ENCODE measurements around the gene EFCAB7.

Gene EFCAB7, protein sequence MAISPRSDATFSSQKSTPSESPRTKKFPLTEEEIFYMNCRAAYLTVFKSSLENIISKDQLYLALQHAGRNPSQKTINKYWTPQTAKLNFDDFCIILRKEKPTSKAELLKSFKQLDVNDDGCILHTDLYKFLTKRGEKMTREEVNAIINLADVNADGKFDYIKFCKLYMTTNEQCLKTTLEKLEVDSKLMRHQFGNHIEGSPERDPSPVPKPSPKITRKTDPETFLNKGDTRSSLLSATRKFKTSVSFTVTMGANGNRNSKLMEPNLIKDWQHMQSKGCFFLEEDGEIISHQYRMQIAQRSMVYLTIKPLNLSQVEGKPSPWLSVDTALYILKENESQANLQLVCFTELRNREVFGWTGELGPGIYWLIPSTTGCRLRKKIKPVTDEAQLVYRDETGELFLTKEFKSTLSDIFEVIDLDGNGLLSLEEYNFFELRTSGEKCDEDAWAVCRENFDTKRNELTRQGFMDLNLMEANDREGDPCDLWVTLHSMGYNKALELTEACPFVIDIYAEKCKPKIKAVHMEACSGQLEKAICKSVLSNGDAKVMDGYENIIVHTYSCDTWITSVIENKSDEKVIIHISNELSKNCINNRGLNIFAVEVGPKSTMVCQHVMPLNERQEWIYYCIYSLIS

DNA sequence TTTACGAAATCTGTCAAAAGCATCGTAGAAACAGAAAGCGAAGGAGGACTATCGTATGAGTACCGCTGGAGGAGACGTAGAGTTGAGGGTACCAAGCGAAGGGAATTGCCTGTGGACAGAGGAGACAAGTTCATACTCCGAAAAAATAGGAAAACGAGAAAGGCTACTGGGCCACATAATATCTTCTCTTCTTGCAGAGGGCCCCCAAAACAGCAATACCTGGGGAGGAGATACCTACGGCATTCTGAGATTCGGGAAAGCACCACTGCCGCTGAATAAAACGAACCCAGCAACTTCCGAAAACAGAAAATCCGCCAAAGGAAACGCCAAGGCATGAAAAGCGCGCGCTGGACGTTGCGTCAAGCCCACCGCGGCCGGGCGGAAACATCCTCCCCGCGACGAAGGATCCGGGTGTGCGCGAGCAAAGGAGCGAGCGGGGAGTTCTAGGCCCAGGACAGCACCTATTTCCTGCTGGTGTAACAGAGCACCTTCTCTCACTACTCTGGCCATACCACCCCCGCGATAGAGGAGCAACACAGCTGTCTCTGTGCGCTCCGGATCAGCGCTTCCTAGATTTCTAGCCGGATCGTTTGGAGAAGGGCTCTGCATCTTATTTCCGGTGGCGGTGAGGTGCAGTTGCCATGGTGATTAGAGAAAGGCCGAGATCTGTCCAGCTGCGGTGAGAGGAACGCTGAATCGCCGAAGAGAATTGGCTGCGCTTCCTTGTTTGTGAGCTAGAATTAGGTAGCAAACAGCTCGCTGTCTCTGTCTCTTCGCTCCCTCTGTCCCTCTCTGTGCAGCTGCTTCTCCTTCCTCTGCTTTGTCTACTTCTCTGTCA, at the start of gene EFCAB7, which contains the start of gene ITGB3BP:
TSS of gene EFCAB7 (plus strand) at position 635 of the 838 bp plus-strand sequence. CDS start 2,048 bp downstream, outside the sequence.
TSS of gene ITGB3BP (minus strand) at position 335 of the 838 bp plus-strand sequence. CDS start at position 243, 92 bp downstream.
- Histone ChIP-seq H3K79me2 (ENCODE audit: low read length) (peaks cover 35% of the 10 kb centered on the region), H3K4me3 (ENCODE audit: low read length) (peak within 1 kb of the TSS; percentile 86), H2AFZ (ENCODE audit: low read depth, low read length) (peak within 1 kb of the TSS; percentile 81), H3K9me3 (ENCODE audit: insufficient read depth, low read length) (no peaks in the 10 kb centered on the region), H3K27ac (ENCODE audit: low read length) (peak within 1 kb of the TSS; percentile 84), H3K36me3 (replicated peaks; ENCODE audit: low read depth, low read length) (no peaks in the 10 kb centered on the region), H3K4me2 (ENCODE audit: low read length) (peak within 1 kb of the TSS; percentile 79), H3K4me1 (ENCODE audit: low read length) (peaks cover 14% of the 10 kb centered on the region), H3K27me3 (ENCODE audit: low read depth, low read length) (no peaks in the 10 kb centered on the region), H3K9ac (ENCODE audit: low read length) (peak within 1 kb of the TSS; percentile 82), H4K20me1 (ENCODE audit: insufficient read depth, low read length) (no peaks in the 10 kb centered on the region)
- TF ChIP-seq, protein P1, sequence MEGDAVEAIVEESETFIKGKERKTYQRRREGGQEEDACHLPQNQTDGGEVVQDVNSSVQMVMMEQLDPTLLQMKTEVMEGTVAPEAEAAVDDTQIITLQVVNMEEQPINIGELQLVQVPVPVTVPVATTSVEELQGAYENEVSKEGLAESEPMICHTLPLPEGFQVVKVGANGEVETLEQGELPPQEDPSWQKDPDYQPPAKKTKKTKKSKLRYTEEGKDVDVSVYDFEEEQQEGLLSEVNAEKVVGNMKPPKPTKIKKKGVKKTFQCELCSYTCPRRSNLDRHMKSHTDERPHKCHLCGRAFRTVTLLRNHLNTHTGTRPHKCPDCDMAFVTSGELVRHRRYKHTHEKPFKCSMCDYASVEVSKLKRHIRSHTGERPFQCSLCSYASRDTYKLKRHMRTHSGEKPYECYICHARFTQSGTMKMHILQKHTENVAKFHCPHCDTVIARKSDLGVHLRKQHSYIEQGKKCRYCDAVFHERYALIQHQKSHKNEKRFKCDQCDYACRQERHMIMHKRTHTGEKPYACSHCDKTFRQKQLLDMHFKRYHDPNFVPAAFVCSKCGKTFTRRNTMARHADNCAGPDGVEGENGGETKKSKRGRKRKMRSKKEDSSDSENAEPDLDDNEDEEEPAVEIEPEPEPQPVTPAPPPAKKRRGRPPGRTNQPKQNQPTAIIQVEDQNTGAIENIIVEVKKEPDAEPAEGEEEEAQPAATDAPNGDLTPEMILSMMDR (IDR thresholded peaks at IDR 0.05; ENCODE audit: low read depth, low read length), result no peak
- TF ChIP-seq EZH2phosphoT487 (IDR thresholded peaks at IDR 0.05; ENCODE audit: low read depth), result no peak

DNA sequence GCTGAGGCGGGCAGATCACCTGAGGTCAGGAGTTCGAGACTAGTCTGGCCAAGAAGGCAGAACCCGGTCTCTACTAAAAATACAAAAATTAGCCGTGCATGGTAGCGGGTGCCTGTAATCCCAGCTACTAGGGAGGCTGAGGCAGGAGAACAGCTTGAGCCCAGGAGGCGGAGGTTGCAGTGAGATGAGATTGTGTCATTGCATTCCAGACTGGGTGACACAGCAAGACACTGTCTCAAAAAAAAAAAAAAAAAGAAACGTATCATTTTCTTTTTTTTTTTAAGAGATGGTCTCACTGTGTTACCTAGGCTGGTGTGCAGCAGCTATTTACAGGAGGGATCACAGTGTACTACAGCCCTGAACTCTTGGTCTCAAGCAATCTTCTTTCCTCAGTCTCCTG, 47.6 kb upstream of the EFCAB7 start:
- TF ChIP-seq, protein P1 (IDR thresholded peaks at IDR 0.05; ENCODE audit: low read depth, low read length), result no peak
- no peak for TF ChIP-seq EZH2phosphoT487 (IDR thresholded peaks at IDR 0.05; ENCODE audit: low read depth)
- Histone ChIP-seq H3K27ac (ENCODE audit: low read length) (no peak overlapping the region), H3K4me2 (ENCODE audit: low read length) (no peak overlapping the region), H4K20me1 (ENCODE audit: insufficient read depth, low read length) (no peaks in the 10 kb centered on the region), H3K9me3 (ENCODE audit: insufficient read depth, low read length) (no peaks in the 10 kb centered on the region), H3K4me1 (ENCODE audit: low read length) (no peaks in the 10 kb centered on the region), H3K79me2 (ENCODE audit: low read length) (no peaks in the 10 kb centered on the region), H3K9ac (ENCODE audit: low read length) (no peak overlapping the region), H3K4me3 (ENCODE audit: low read length) (no peak overlapping the region), H3K36me3 (replicated peaks; ENCODE audit: low read depth, low read length) (no peaks in the 10 kb centered on the region), H2AFZ (ENCODE audit: low read depth, low read length) (no peak overlapping the region), H3K27me3 (ENCODE audit: low read depth, low read length) (no peaks in the 10 kb centered on the region)

DNA sequence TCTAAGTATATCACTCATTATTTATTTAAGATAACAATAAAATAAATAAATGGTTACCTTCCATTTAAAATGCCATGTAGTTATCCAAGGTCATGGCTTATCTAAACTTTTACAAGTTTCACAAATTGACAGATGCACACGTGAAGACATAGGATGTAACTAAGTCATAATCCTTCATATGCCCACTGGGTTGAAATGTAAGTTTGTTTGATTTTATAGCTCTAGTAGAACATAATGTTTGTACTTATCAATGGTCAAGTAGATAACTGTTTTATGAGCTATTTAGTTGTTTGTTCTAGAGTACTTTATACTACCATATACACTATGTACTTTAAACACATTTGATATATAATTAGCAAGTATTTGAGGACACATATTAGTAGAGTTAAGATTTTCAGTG, 43.3 kb upstream of the EFCAB7 start:
- Histone ChIP-seq H3K4me1 (ENCODE audit: low read length) (no peaks in the 10 kb centered on the region), H3K36me3 (replicated peaks; ENCODE audit: low read depth, low read length) (no peaks in the 10 kb centered on the region), H3K9ac (ENCODE audit: low read length) (no peak overlapping the region), H3K4me2 (ENCODE audit: low read length) (no peak overlapping the region), H3K79me2 (ENCODE audit: low read length) (no peaks in the 10 kb centered on the region), H3K4me3 (ENCODE audit: low read length) (no peak overlapping the region), H4K20me1 (ENCODE audit: insufficient read depth, low read length) (no peaks in the 10 kb centered on the region), H3K9me3 (ENCODE audit: insufficient read depth, low read length) (no peaks in the 10 kb centered on the region), H3K27me3 (ENCODE audit: low read depth, low read length) (no peaks in the 10 kb centered on the region), H3K27ac (ENCODE audit: low read length) (no peak overlapping the region), H2AFZ (ENCODE audit: low read depth, low read length) (no peak overlapping the region)
- no peak for TF ChIP-seq EZH2phosphoT487 (IDR thresholded peaks at IDR 0.05; ENCODE audit: low read depth)
- TF ChIP-seq, protein P1 (IDR thresholded peaks at IDR 0.05; ENCODE audit: low read depth, low read length), result no peak

All from OCI-LY3 (cell line).